SK-N-SH (cell line): ENCODE measurements around the gene SHISA2. TPM values are rescaled to one million over a fixed set of nuclear protein-coding genes. Genes with fewer than 3 reads are reported as not detected.

Source experiments
- CTCF ChIA-PET: fragments of 300-600, 350-600 bp; formaldehyde crosslinking; extraction: SDS; loops from one replicate; lab custom pipeline; 2021; lab: Yijun Ruan, JAX
- POLR2A ChIA-PET: fragments of 350-600 bp; sonication (Branson Sonifier 250); formaldehyde crosslinking; extraction: SDS; loops from one replicate; lab custom pipeline; 2020; ENCODE audit warnings: antibody characterized with exemption, inconsistent platforms; lab: Yijun Ruan, JAX
- DNase-seq: peaks from one replicate; pipeline ENCODE4 v3.0.0; 2012
- H2AFZ ChIP-seq: fragments of 200-600 bp; sonication (generic); 2 replicates; pipeline ENCODE4 v1.8.1; 2016; ENCODE audit warnings: antibody characterized with exemption, mild to moderate bottlenecking, low read depth
- H3F3A ChIP-seq: fragments of 200-600 bp; sonication (generic); replicated peaks from 2 replicates; pipeline ENCODE3; 2016; ENCODE audit warnings: antibody characterized with exemption, mild to moderate bottlenecking; ENCODE audit not compliant: insufficient read depth
- H3K27ac ChIP-seq, 2 experiments: fragments of 200-500 bp in 1 of 2; fragments of 200-600 bp in 1 of 2; sonication (Bioruptor generic) in 1 of 2; sonication (generic), shearing (Covaris generic) in 1 of 2; 2 replicates each; pipeline versions ENCODE4 v1.5.1 to v1.6.1; 2014 to 2016; ENCODE audit warnings: low read depth in 2 of 2, inconsistent platforms in 1 of 2, low read length in 1 of 2, mild to moderate bottlenecking in 1 of 2, mixed read lengths in 1 of 2
- H3K27me3 ChIP-seq: fragments of 200-600 bp; sonication (generic), shearing (Covaris generic); 2 replicates; pipeline ENCODE4 v1.6.1; 2016; ENCODE audit warnings: mixed run types; ENCODE audit not compliant: insufficient read depth
- H3K36me3 ChIP-seq, 2 experiments: fragments of 200-500 bp in 1 of 2; fragments of 200-600 bp in 1 of 2; sonication (Bioruptor generic) in 1 of 2; sonication (generic) in 1 of 2; replicated peaks in 1 of 2; 2 replicates each; pipeline versions ENCODE3 to v1.5.1; 2014 to 2016; ENCODE audit warnings: low read length in 1 of 2, mild to moderate bottlenecking in 1 of 2; ENCODE audit not compliant: insufficient read depth in 2 of 2, control insufficient read depth in 1 of 2
- H3K4me1 ChIP-seq, 2 experiments: fragments of 200-500 bp in 1 of 2; fragments of 200-600 bp in 1 of 2; sonication (Bioruptor generic) in 1 of 2; sonication (generic), shearing (Covaris generic) in 1 of 2; 2 replicates each; pipeline versions ENCODE4 v1.5.1 to v1.6.1; 2014 to 2016; ENCODE audit warnings: low read depth in 1 of 2, low read length in 1 of 2, mixed run types in 1 of 2; ENCODE audit not compliant: insufficient read depth in 2 of 2, control insufficient read depth in 1 of 2
- H3K4me2 ChIP-seq: fragments of 200-600 bp; sonication (generic), shearing (Covaris generic); 2 replicates; pipeline ENCODE4 v1.6.1; 2017; ENCODE audit warnings: mixed run types
- H3K4me3 ChIP-seq, 2 experiments: fragments of 200-500 bp in 1 of 2; fragments of 200-600 bp in 1 of 2; sonication (Bioruptor generic) in 1 of 2; sonication (generic), shearing (Covaris generic) in 1 of 2; 2 replicates each; pipeline versions ENCODE4 v1.5.1 to v1.8.1; 2014 to 2016; ENCODE audit warnings: low read depth in 2 of 2, inconsistent platforms in 1 of 2, low read length in 1 of 2, mild to moderate bottlenecking in 1 of 2, mixed read lengths in 1 of 2, moderate library complexity in 1 of 2
- H3K79me2 ChIP-seq: fragments of 200-600 bp; sonication (generic); 2 replicates; pipeline ENCODE4 v1.8.1; 2017; ENCODE audit warnings: mild to moderate bottlenecking; ENCODE audit not compliant: insufficient read depth
- H3K9ac ChIP-seq: fragments of 200-600 bp; sonication (generic); 2 replicates; pipeline ENCODE4 v1.6.1; 2017; ENCODE audit warnings: mixed run types
- H3K9me2 ChIP-seq: fragments of 200-600 bp; sonication (generic); 2 replicates; pipeline ENCODE4 v1.6.1; 2017; ENCODE audit warnings: mixed run types
- H3K9me3 ChIP-seq: fragments of 200-600 bp; sonication (generic); 2 replicates; pipeline ENCODE4 v1.6.1; 2017; ENCODE audit warnings: mixed run types, mild to moderate bottlenecking, moderate library complexity
- H4K20me1 ChIP-seq: fragments of 200-600 bp; sonication (generic); 2 replicates; pipeline ENCODE4 v1.6.1; 2017; ENCODE audit warnings: mild to moderate bottlenecking, mixed run types; ENCODE audit not compliant: insufficient read depth
- ELF1 ChIP-seq: IDR thresholded peaks from 2 replicates; pipeline ENCODE4 v1.4.0; 2012
- GABPA ChIP-seq: IDR thresholded peaks from 2 replicates; pipeline ENCODE4 v1.4.0; 2012; ENCODE audit warnings: low read depth, mild to moderate bottlenecking
- MEF2A ChIP-seq: IDR thresholded peaks from 2 replicates; pipeline ENCODE4 v1.4.0; 2012; ENCODE audit warnings: low read depth, borderline replicate concordance
- MXI1 ChIP-seq: IDR thresholded peaks from 2 replicates; pipeline ENCODE4 v1.6.1; 2012; ENCODE audit warnings: mild to moderate bottlenecking, low read depth, low read length, improper control_type of control experiment
- NRF1 ChIP-seq: IDR thresholded peaks from 2 replicates; pipeline ENCODE4 v1.6.1; 2012; ENCODE audit warnings: low read depth, mild to moderate bottlenecking, low read length
- POLR2AphosphoS5 ChIP-seq: IDR thresholded peaks from 2 replicates; pipeline ENCODE4 v1.6.1; 2012; ENCODE audit warnings: low read depth, low read length
- RAD21 ChIP-seq: IDR thresholded peaks from 2 replicates; pipeline ENCODE4 v1.6.1; 2012; ENCODE audit warnings: mild to moderate bottlenecking, low read length
- SMC3 ChIP-seq: IDR thresholded peaks from 2 replicates; pipeline ENCODE4 v1.6.1; 2012; ENCODE audit warnings: low read depth, low read length, improper control_type of control experiment
- TCF12 ChIP-seq: IDR thresholded peaks from 2 replicates; pipeline ENCODE4 v1.4.0; 2012
- USF1 ChIP-seq: IDR thresholded peaks from 2 replicates; pipeline ENCODE4 v1.4.0; 2012; ENCODE audit warnings: low read depth, borderline replicate concordance
- USF2 ChIP-seq: fragments of 150-350 bp; IDR thresholded peaks from 2 replicates; pipeline ENCODE4 v1.6.1; 2017; ENCODE audit warnings: antibody characterized with exemption, low read length, low read depth, borderline replicate concordance
- WGBS: methylation state at CpG from one replicate; pipeline ENCODE4 v1.1.6; 2017; ENCODE audit warnings: low lambda C conversion rate; 5-methylcytosine and 5-hydroxymethylcytosine counted together
- polyA plus RNA-seq, 3 experiments: library from polyadenylated mRNA; depleted of rRNA; stranded (reverse); fragments of >200 nt; gene quantifications; 2 replicates each; pipeline ENCODE4 v1.2.3, GENCODE V29; 2012
- TF ChIP-seq, protein P1 (sequence below): fragments of 200-600 bp; sonication (generic); IDR thresholded peaks from 2 replicates; pipeline ENCODE4 v1.6.1; 2017; ENCODE audit warnings: antibody characterized with exemption, mild to moderate bottlenecking, moderate library complexity
- TF ChIP-seq, protein P2 (sequence below): fragments of 150-350 bp; IDR thresholded peaks from 2 replicates; pipeline ENCODE4 v1.6.1; 2016; ENCODE audit warnings: mild to moderate bottlenecking, low read depth, low read length

The SHISA2 gene
- polyA plus RNA-seq, 1 of the 3 experiments (the other 2 are of a cell fraction): not detected

DNA sequence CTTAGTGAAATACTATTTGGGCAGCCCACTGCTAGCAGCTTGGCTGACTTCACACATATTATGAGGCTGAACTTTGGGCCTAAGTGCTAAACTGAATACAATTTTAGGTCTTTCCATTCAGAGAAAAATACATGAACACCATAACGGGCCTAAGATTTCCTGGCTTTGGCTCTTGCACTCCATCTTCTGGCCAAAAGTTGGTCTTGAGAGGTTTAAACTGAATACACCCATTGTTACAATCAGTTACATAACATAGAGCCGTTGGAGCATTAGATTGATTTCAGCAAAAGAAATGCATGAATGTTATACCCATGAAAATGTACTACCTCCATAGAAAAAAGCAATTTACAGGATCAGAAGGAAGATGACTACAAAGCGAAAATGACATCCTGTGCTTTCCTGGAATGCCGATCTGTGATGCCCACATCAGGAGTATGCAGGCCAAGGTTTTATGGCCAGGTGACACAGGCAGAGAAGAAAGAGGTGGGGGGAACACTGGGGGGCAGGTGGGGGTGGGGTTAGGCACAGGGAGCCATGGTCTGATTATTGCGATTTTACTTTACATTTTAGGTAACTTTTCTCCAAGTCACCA, 11.1 kb upstream of the SHISA2 start:
- 50% methylated on average over 5 of the region's 5 CpGs for WGBS
- DNase-seq: peak; percentile 47

More for the DNA sequence above, 11.1 kb upstream of the SHISA2 start:
- Histone ChIP-seq H3K36me3 (no peaks in the 10 kb centered on the region), H3K4me3 (no peak overlapping the region; a peak in 1 of 4 replicates), H3F3A (no peaks in the 10 kb centered on the region), H3K4me2 (no peak overlapping the region), H3K9ac (no peak overlapping the region), H3K4me1 (no peaks in the 10 kb centered on the region), H3K9me3 (no peaks in the 10 kb centered on the region), H3K9me2 (no peaks in the 10 kb centered on the region), H3K27me3 (no peaks in the 10 kb centered on the region), H3K27ac (no peak overlapping the region), H3K79me2 (no peaks in the 10 kb centered on the region), H4K20me1 (no peaks in the 10 kb centered on the region), H2AFZ (no peak overlapping the region)
- TF ChIP-seq RAD21 (peak; percentile 90), MXI1 (no peak), POLR2AphosphoS5 (no peak), GABPA (no peak), NRF1 (no peak), TCF12 (no peak), USF2 (no peak), ELF1 (no peak), SMC3 (peak; percentile 77), USF1 (no peak), MEF2A (no peak)
- TF ChIP-seq, protein P1, sequence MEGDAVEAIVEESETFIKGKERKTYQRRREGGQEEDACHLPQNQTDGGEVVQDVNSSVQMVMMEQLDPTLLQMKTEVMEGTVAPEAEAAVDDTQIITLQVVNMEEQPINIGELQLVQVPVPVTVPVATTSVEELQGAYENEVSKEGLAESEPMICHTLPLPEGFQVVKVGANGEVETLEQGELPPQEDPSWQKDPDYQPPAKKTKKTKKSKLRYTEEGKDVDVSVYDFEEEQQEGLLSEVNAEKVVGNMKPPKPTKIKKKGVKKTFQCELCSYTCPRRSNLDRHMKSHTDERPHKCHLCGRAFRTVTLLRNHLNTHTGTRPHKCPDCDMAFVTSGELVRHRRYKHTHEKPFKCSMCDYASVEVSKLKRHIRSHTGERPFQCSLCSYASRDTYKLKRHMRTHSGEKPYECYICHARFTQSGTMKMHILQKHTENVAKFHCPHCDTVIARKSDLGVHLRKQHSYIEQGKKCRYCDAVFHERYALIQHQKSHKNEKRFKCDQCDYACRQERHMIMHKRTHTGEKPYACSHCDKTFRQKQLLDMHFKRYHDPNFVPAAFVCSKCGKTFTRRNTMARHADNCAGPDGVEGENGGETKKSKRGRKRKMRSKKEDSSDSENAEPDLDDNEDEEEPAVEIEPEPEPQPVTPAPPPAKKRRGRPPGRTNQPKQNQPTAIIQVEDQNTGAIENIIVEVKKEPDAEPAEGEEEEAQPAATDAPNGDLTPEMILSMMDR: peak; percentile 62
- TF ChIP-seq, protein P2, sequence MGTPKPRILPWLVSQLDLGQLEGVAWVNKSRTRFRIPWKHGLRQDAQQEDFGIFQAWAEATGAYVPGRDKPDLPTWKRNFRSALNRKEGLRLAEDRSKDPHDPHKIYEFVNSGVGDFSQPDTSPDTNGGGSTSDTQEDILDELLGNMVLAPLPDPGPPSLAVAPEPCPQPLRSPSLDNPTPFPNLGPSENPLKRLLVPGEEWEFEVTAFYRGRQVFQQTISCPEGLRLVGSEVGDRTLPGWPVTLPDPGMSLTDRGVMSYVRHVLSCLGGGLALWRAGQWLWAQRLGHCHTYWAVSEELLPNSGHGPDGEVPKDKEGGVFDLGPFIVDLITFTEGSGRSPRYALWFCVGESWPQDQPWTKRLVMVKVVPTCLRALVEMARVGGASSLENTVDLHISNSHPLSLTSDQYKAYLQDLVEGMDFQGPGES: no peak
- ChIA-PET CTCF (interaction anchor here (0.6 to 3.2 kb wide), 20 partner anchors 8 to 518 kb away, joined by 3 to 41 read pairs (median 3); partner anchors contain the start of gene SHISA2), POLR2A (no interaction called here)
